ENCODE results near the gene CSTF3.
"Not testable (repeated sequence)": the region's sequence is repeated elsewhere in the genome, so short reads cannot be mapped to it uniquely, and the experiment has no call there.

The CSTF3 gene

DNA sequence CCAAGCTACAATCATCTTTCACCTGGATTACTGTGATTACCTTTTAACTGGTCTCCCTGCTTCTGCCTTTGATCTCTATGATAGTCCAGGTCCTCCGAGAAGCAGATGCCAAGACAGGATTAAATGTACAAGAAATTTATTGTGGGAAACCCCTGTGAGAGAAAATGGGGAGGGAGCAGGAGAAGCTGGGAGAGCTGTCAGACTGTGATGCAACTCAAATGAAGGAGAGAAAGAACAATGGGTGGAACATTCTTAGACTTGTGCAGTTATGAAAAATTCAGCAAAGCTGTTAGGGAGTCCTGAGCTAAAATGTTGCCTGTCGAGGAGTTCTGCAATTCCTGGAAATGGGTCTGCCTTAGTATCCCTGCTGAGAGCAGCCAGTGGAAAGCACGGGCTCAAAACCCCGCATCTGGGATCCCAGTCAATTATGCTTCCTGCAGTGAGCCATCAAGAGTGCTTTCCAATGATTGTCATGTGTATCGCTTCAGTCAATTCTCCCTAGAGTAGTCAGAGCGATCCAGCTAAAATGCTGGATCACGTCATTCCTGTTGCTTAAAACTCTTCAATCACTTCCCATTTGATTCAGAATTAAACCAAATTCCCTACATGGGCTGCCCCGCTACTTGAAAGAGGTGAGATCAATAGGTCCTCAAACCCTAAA, 16.5 kb upstream of the CSTF3 start:
- TF ChIP-seq, protein P1, sequence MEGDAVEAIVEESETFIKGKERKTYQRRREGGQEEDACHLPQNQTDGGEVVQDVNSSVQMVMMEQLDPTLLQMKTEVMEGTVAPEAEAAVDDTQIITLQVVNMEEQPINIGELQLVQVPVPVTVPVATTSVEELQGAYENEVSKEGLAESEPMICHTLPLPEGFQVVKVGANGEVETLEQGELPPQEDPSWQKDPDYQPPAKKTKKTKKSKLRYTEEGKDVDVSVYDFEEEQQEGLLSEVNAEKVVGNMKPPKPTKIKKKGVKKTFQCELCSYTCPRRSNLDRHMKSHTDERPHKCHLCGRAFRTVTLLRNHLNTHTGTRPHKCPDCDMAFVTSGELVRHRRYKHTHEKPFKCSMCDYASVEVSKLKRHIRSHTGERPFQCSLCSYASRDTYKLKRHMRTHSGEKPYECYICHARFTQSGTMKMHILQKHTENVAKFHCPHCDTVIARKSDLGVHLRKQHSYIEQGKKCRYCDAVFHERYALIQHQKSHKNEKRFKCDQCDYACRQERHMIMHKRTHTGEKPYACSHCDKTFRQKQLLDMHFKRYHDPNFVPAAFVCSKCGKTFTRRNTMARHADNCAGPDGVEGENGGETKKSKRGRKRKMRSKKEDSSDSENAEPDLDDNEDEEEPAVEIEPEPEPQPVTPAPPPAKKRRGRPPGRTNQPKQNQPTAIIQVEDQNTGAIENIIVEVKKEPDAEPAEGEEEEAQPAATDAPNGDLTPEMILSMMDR (IDR thresholded peaks at IDR 0.05; ENCODE audit: low read depth, low read length): no peak
- peak in 1 of 2 donors; percentile 46 for DNase-seq (ENCODE audit: low read depth in 2 of 2)
- no peak overlapping the region for H3K4me3 ChIP-seq (replicated peaks in 1 of 2; ENCODE audit: low read depth in 2 of 2, low read length in 2 of 2)

DNA sequence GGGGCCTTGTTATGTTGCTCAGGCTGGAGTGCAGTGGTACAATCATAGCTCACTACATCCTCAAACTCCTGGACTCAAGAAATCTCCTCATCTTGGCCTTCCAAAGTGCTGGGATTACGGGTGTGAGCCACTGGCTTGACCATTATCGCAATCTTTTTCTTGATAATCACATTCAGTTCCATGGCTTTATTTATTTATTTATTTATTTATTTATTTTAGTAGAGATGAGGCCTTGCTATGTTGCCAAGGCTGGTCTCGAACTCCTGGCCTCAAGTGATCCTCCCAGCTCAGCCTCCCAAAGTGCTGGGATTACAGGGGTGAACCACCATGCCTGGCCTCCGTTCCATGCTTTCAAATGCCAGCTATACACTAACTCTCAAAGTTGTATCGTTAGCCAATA, 15.5 kb upstream of the CSTF3 start:
- not testable (repeated sequence) for H3K4me3 ChIP-seq (replicated peaks in 1 of 2; ENCODE audit: low read depth in 2 of 2, low read length in 2 of 2); DNase-seq (ENCODE audit: low read depth in 2 of 2)

DNA sequence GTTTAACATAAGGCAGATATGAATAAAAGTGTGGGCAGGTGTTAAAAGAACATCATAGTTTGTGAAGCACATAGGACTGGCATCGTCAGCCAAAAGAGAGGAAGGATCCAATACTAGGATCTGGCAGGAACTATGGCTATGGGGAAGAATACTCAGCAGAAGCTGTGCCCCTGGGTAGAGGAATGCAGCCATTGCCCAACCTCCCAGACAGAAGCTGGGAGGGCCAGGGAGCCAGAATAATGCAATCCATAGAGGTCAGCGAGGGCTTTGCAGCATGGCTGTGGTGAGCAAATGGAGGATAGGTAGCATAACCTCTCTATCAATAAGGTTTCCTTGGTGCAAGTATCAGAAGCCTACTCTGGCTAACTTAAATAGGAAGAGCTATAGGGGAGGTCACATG, 11.7 kb upstream of the CSTF3 start:
- peak; percentile 50 to 71 for DNase-seq (ENCODE audit: low read depth in 2 of 2)
- H3K4me3 ChIP-seq (replicated peaks in 1 of 2; ENCODE audit: low read depth in 2 of 2, low read length in 2 of 2): no peak overlapping the region
- TF ChIP-seq, protein P1 (IDR thresholded peaks at IDR 0.05; ENCODE audit: low read depth, low read length): no peak

DNA sequence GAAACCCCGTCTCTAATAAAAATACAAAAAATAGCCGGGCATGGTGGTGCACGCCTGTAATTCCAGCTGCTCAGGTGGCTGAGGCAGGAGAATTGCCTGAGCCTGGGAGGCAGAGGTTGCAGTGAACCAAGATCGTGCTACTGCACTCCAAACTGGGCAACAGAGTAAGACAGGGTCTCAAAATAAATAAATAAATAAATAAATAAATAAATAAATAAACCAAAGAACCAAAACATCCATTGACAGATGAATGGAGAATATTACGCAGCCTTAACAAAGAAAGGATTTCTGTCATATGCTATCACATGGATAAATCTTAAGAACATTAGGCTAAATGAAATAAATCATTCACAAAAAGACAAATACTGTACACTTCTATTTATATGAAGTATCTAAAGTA, 11.1 kb upstream of the CSTF3 start:
- H3K4me3 ChIP-seq (replicated peaks in 1 of 2; ENCODE audit: low read depth in 2 of 2, low read length in 2 of 2): no peak overlapping the region
- TF ChIP-seq, protein P1 (IDR thresholded peaks at IDR 0.05; ENCODE audit: low read depth, low read length): no peak
- no peak for DNase-seq (ENCODE audit: low read depth in 2 of 2)

DNA sequence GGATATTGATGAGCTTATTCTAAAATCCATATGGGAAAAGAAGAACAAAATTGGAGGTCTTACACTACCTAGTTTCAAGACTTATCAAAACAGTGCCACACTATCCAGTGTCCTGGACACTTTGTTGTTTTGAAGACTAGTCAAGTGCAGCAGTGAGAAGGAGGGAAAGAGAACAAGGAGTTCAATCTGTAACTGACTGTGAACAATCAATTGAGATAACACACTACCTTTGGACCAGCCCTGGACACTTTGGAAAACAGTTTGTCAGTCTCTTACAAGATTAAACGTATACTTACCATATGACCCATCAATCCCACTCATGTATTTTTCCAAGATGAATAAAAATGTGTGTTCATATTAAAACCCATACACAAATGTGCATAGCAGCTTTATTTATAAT, 10.0 kb upstream of the CSTF3 start:
- H3K4me3 ChIP-seq (replicated peaks in 1 of 2; ENCODE audit: low read depth in 2 of 2, low read length in 2 of 2): no peak overlapping the region
- DNase-seq (ENCODE audit: low read depth in 2 of 2): no peak
- TF ChIP-seq, protein P1 (IDR thresholded peaks at IDR 0.05; ENCODE audit: low read depth, low read length): no peak

DNA sequence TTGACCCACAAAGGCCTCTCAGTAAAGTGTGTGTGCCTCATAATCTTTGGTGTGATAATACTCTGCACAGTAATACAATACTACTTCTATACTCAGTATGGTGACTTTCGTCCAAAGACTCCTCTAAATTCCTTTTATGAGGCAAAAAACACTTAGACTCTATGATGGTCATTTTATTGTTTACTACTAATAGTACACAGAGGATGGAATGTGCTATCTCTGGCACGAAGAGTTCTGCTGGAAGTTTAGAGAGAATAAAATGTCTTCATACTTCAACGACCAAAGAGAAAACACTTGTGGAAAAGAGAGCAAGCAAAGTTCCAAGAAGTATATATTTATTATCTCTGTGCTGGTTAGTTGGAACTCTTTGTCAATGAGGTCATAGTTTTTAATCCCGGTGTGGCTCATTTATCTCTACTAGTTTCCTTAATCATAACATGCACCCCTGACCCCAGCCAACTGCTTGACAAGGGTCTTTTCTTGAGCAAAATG, 7.5 kb upstream of the CSTF3 start:
- TF ChIP-seq, protein P1 (IDR thresholded peaks at IDR 0.05; ENCODE audit: low read depth, low read length): no peak
- H3K4me3 ChIP-seq (replicated peaks in 1 of 2; ENCODE audit: low read depth in 2 of 2, low read length in 2 of 2): no peak overlapping the region
- peak in 1 of 2 donors; percentile 47 for DNase-seq (ENCODE audit: low read depth in 2 of 2)

DNA sequence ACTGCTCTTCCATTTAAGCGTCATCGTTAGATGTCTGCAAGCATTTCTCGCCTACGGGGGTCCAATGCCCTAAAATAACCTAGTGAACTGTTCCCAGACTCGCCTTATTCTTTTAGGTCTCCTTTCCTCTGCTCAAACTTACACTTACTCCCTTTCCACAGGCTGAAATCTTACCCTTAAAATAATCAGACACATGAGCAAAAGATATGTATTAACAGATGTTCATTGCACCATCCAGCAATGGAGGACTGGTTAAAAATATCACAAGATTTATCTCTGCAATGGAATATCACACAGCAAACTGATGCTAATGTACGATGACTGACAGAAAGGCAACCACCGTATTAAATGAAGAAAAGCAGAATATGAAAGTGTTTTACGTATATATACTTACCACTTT, 1.6 kb upstream of the CSTF3 start:
- H3K4me3 ChIP-seq (replicated peaks in 1 of 2; ENCODE audit: low read depth in 2 of 2, low read length in 2 of 2): no peak overlapping the region
- no peak for DNase-seq (ENCODE audit: low read depth in 2 of 2)
- TF ChIP-seq, protein P1 (IDR thresholded peaks at IDR 0.05; ENCODE audit: low read depth, low read length): no peak
